ENCODE data around the gene ADAMTS13.
A peak's percentile ranks its signal among the peaks of the same experiment; 100 is the strongest.

The ADAMTS13 gene

GRCh38 chr9:133393399-133393798, 28.8 kb upstream of the ADAMTS13 start:
- no peak for DNase-seq

GRCh38 chr9:133394687-133395271, 27.4 kb upstream of the ADAMTS13 start:
- no peak for DNase-seq

GRCh38 chr9:133396952-133397351, 25.2 kb upstream of the ADAMTS13 start:
- no peak for DNase-seq

GRCh38 chr9:133397370-133397769, 24.8 kb upstream of the ADAMTS13 start:
- DNase-seq, result no peak

GRCh38 chr9:133397895-133398294, 24.3 kb upstream of the ADAMTS13 start:
- DNase-seq, result no peak

DNA sequence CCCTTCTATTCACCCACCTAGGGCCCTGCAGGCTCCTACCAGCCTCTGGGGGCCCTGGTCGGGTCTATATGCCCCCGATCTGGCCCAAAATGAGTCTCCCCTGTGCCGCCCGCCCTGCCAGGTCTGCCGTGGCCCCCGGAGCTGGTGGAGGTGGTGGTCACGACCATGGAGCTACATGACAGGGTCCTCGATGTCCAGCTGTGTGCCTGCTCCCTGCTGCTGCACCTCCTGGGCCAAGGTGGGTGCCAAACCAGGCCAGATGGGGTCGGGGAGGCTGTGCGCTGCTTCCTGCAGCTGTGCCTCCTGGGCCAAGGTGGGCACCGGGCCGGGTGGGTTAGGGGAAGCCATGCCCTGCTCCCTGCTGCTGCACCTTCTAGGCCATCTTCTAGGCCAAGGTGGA, 21.9 kb upstream of the ADAMTS13 start:
- DNase-seq, result no peak

- DNase-seq, result no peak
Measured at GRCh38 chr9:133401588-133401987, 20.6 kb upstream of the ADAMTS13 start.

DNA sequence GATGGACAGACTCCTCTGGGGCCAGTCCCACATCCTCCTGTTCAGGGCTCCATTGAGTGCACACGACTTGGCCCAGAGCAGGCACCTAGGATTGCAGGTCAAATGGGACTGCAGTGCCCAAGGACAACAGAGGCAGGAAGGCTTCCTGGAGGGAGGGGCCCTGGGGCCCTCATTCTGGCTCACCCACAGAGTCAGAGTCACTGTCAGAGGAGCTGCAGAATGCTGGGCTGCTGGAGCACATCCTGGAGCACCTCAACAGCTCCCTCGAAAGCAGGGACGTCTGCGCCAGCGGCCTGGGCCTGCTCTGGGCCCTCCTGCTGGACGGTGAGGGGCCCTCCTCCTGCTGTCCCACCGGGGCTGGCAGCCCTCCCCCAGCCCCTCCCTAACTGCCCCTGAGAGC, 19.5 kb upstream of the ADAMTS13 start:
- DNase-seq, result no peak

- no peak for DNase-seq
Measured at GRCh38 chr9:133403766-133404453, 18.3 kb upstream of the ADAMTS13 start.

GRCh38 chr9:133404454-133405002, 17.6 kb upstream of the ADAMTS13 start:
- no peak for DNase-seq

GRCh38 chr9:133405508-133406438, 16.4 kb upstream of the ADAMTS13 start:
- no peak for DNase-seq

- peak; percentile 53 for DNase-seq
Measured at GRCh38 chr9:133406480-133407307, 15.5 kb upstream of the ADAMTS13 start.

DNA sequence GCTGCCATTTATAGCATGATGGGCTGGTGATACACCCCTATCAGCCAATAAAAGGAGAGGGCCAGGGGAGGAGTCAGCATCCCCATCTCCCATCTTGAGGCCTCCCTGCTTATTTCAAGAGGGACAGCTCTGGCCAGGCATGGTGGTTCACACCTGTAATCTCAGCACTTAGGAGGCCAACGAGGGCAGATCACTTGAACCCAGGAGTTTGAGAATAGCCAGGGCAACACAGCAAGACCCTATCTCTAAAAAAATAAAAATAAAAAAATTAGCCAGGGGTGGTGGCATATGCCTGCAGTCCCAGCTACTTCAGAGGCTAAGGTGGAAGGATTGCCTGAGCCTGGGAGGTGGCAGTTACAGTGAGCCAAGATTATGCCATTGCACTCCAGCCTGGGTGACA, 14.1 kb upstream of the ADAMTS13 start:
- no peak for DNase-seq

GRCh38 chr9:133415170-133415569, 7.0 kb upstream of the ADAMTS13 start:
- no peak for DNase-seq

DNA sequence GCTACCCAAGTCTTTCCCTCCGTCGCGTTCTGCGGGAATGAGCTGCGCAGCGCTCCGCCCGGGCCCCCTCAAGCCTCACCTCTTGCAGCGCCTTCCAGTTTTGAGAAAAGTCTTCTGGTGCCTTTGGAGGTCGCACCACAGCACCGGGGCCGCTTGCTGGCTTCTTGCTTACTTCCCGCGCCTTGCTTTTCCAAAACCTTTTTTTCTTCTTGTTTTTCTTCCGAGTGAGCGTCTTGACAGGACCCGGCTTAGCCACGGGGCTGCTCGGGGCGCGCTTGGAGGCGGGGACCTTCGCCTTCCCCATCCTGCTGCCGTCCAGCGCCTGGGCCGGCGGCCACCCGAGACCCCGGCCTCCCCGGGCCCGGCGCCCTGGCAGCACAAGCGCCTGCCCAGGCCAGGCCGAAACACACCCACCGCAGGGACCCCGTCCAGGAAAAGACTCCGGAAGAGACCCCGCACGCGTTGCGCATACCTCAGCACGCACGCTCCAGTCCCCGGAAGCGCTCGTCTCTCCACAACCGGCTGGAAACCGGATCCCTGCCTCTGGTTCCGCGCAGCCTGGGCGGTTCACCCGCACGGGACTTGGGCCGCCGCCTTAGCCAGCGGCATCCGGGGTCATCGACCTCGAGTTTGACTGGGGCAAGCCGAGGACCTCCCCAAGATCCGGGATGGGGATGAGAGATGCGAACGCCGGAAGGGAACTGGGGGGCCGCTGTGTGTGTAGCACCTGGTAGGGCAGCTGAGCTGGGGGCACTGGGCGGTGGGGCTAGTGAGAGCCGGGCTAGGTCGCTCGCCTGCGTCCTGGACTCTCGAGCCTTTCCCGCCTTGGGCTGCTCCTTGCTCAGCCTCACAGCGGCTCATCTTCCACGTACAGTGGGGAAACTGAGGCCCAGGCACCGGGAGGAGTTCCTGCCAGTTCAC, 4.4 kb upstream of the ADAMTS13 start, which contains the start of gene REXO4:
REXO4 (minus strand) TSS at position 470 of the 921 bp plus-strand sequence; CDS start at position 304, 166 bp downstream.
- peak; percentile 86 for DNase-seq

DNA sequence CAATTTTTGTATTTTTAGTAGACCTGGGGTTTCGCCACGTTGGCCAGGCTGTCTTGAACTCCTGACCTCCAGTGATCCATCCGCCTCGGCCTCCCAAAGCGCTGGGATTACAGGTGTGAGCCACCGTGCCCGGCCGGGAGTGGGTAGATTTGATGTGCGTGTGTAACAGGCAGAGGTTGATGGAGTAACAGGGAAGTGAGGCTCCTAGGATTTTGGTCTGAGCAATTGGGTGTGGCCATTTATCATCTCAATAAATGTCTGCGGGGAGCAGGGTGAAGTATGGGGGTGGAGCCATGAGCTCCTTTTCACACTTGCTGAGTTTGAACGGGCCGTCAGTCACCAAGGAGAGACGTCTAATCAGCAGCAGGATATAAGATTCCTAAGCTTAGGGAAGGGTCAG, 3.2 kb upstream of the ADAMTS13 start:
- DNase-seq, result no peak

GRCh38 chr9:133420392-133420827, 1.8 kb upstream of the ADAMTS13 start:
- DNase-seq, result no peak

- DNase-seq, result no peak
Measured at GRCh38 chr9:133423216-133423615, 1.0 kb downstream of the ADAMTS13 start.

DNA sequence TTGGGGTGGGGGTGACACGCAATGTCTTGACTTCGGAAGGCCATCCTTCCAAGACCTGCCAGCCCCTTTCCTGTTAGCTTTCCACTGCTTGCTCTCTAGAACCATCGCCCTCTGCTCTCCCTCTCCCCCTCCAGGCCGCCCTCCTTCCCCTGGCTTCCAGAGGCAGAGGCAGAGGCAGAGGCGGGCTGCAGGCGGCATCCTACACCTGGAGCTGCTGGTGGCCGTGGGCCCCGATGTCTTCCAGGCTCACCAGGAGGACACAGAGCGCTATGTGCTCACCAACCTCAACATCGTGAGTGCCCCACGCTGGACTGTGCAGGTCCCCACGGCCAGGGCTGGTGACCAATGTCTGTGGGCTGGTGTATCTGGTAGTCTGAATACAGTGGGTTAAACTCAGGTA, 2.0 kb downstream of the ADAMTS13 start:
- DNase-seq, result no peak

- DNase-seq, result no peak
Measured at GRCh38 chr9:133425049-133425632, 3.0 kb downstream of the ADAMTS13 start.

- DNase-seq, result no peak
Measured at GRCh38 chr9:133426011-133426410, 3.8 kb downstream of the ADAMTS13 start.
